T-helper 22 cell (primary cell): ENCODE measurements around the gene SWSAP1.
A peak's percentile ranks its signal among the peaks of the same experiment; 100 is the strongest.

ENCODE experiments used
- DNase-seq: peaks from one replicate; pipeline ENCODE4 v3.0.0-alpha.2; 2020; ENCODE audit warnings: low read depth

SWSAP1 gene

DNA sequence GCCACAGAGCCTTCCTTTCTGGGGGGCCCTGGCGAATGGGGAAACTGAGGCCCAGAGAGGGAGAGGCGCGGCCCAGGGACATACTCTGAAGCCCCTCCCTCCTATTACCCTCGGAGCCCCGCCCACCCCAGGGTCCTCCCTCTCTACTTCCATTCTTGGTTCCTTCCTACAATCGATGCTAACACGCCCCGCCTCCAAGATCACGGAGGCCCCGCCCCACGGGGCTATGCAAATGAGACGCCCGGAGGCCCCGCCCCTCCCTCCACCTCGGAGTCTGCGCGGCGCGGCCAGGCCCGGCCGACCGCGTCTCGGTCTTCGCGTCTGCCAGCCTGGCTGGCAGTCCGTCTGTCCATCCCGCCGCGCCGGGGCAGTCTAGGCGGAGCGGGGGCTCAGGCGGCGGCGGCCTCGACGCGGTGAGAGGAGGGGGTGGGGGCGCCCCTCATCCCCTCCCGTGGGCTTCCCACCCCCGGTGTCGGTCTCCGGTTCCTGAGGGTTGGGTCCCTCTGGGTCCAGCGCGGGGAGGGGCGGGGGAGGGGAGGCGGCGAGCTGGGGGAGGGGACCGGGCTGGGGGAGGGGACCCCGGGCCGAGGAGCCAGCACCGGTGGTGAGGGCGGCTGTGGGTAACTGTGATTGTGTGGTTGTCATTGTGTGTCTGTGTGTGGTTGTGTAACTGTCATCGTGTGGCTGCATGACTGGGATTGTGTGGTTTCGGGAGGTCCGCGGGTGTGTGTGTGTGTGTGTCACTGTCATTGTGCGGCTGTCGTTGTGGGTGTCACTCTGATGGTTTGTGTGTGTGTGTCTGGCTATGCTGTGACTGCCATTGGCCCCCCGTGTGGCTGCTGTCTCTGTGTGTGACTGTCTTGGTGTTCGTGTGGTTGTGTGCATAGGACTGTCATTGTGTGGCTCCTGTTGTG, 19.0 kb upstream of the SWSAP1 start, which contains the start of gene PLPPR2:
Gene PLPPR2, plus strand, starts transcription at position 273 of the 914 bp plus-strand sequence. CDS start 2,242 bp downstream, outside the sequence.
- peak; percentile 72 for DNase-seq

DNA sequence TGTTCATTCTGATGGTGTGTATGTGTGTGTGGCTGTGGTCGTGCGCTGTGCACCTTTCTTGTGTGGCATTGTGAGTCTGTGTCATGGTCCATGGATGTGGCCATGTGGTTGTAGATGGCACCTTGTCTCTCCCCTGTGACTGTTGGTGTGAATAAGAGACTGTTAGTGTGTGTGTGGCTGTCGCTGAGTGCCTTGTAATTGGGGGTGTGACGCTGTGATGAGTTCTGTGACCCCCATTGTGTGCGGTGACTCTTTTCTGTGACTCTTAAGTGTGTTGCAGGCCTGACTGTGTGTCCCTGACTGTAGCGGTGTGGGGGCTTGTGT, 18.4 kb upstream of the SWSAP1 start:
- DNase-seq, result no peak

DNA sequence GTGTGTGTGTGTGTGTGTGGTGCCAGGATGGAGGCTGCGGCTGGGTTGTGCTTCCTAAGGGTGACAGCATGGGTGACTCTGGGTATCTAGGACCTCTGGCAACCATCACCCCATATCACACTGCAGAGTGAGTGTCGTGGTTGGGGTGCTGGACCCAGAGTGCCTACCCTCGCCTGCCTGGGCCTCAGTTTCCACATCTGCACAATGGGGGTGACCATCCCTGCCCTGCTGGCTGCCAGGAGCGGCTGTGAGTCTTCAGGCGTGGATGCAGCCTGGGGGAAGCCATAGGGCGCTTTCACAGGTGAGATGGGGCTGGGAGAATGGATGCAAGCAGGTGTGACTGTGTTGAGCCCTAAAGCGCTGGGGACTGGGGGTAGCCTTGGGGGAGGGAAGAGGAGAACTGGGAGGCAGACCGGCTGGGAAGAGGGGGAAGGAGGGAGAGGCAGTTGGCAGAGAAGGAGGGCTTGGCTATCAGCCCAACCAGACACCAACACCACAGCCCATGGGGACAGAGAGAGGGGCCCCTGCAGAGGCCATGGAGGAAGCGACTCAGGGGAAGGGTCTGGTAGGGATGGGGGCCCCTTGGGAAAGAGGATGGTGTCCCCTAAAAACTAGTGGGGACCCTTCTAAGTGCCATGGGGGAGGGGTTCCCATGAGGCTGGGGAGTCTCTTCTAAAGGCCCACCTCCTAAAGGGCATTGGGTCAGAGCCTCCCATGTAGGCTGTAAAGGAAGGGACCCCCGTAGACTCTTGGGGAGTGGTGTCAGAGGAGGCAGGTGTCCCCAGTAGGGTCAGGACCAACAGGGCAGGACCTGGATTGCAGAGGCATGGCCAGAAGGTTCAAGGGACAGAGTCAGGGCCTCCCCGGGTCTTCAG, 17.6 kb upstream of the SWSAP1 start:
- DNase-seq, result no peak

DNA sequence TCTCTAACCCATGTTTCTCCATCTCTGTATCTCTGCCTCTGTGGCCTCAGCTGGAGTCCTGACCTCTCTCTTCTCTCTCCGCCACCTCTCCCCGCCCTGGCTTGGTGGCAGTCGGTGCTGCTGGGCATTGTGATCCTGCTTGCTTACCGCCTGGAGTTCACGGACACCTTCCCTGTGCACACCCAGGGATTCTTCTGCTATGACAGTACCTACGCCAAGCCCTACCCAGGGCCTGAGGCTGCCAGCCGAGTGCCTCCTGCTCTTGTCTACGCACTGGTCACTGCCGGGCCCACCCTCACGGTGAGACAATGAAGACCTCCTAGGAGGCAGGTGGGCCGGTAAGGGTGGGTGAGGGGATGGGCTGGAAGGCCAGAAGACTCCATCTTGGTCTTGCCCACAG, 15.0 kb upstream of the SWSAP1 start:
- no peak for DNase-seq

DNA sequence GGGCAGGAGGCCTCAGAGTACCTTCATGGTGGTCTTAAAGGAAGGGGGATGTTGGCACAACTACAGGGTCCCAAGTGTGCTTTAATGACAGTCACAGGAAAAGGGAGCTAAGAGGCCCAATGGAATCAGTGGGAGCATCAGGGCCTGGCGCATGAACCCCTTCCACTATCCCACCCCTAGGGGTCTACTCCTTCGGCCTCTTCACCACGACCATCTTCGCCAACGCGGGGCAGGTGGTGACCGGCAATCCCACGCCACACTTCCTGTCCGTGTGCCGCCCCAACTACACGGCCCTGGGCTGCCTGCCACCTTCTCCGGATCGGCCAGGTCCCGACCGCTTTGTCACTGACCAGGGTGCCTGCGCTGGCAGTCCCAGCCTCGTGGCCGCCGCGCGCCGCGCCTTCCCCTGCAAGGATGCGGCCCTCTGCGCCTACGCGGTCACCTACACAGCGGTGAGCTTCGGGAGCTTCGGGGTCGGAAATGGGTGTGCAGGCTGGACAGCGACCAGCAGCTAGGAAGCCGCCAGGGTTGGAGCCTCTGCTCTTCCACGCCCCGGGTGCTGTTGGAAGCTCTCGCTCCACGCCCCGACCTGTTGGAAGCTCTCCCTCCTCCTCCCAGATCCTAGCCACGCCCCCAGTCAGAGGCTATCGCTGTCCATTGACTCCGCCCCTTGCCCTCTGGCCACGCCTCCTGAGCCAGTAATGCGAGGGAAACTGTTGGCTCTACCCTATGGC, 13.3 kb upstream of the SWSAP1 start:
- DNase-seq, result no peak

DNA sequence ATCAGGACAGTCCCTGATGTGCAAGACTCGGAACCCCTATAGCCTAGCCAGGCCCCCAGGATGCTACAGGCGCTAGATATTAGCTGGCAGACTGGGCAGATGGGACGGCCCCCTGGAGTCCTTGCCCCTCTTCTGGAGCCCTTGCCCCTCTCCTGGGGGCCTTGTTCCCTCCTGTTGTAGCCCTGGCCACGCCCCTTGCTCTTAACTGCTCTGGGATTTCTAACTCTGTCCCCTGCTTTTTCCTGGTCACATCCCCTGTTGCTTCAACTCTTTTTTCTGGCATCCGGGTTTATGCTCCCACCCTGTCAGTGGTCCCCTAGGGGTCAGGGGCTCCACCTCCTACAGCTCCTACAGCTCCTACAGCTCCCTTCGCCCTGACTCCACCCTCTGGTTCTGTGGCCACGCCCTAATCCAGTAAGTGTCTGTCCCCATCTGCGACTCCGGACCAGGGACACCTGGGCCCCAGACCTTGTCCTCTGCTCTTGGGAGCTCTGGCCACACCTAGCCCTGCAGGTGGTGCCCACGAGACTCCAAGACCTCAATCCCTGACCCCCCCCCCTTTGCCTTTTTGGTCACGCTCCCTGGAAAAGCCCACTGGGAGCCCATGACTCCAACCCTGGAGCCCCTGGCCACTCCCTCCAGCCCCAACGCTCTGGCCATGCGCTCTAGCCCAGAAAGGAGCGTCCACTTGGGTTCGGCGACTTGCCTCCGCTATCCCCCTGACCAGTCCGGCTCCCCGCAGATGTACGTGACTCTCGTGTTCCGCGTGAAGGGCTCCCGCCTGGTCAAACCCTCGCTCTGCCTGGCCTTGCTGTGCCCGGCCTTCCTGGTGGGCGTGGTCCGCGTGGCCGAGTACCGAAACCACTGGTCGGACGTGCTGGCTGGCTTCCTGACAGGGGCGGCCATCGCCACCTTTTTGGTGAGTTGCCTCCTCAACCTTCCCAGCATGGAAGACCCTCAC, 12.4 kb upstream of the SWSAP1 start:
- no peak for DNase-seq

DNA sequence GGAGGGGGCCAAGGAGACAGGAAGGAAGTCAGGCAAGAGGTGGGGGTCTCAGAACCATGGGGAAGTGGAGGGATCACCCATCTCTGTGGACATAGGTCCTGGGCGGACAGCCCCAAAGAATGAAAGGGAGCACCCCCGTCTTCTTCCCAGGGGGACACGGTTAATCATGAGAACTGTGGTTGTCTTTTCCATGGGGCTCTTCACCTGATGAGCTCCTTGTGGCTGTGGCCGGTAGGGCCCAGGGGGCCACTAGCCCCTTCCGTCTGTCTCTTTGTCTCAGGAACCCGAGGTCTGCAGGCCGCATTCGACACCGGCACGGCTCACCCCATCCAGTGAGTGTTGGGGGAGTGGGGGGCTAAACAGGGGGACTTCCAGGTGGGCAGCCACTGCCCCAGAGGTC, 10.6 kb upstream of the SWSAP1 start:
- DNase-seq, result no peak

DNA sequence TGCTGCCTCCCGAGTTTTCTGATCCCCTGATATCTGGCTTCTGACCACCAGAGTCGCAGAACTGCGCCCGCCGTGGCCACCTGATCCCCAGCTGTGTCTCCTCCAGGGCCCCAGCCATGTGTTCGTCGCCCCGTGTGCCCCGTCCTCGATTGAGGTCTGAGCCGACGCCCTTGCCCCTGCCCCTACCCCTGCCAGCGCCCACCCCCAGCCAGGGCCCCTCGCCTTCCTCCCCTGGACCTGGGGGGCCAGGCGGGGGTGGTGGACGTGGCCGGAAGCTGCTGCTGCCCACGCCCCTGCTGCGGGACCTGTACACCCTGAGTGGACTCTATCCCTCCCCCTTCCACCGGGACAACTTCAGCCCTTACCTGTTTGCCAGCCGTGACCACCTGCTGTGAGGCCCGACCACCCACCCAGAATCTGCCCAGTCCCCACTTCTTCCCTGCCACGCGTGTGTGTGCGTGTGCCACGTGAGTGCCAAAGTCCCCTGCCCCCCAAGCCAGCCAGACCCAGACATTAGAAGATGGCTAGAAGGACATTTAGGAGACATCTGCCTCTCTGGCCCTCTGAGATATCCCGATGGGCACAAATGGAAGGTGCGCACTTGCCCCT, 10.1 kb upstream of the SWSAP1 start:
- DNase-seq, result no peak

DNA sequence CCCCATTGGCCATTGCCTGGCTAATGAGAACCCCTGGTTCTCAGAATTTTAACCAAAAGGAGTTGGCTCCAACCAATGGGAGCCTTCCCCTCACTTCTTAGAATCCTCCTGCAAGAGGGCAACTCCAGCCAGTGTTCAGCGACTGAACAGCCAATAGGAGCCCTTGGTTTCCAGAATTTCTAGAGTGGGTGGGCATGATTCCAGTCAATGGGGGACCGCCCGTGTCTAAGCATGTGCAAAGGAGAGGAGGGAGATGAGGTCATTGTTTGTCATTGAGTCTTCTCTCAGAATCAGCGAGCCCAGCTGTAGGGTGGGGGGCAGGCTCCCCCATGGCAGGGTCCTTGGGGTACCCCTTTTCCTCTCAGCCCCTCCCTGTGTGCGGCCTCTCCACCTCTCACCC, 9.5 kb upstream of the SWSAP1 start:
- no peak for DNase-seq

DNA sequence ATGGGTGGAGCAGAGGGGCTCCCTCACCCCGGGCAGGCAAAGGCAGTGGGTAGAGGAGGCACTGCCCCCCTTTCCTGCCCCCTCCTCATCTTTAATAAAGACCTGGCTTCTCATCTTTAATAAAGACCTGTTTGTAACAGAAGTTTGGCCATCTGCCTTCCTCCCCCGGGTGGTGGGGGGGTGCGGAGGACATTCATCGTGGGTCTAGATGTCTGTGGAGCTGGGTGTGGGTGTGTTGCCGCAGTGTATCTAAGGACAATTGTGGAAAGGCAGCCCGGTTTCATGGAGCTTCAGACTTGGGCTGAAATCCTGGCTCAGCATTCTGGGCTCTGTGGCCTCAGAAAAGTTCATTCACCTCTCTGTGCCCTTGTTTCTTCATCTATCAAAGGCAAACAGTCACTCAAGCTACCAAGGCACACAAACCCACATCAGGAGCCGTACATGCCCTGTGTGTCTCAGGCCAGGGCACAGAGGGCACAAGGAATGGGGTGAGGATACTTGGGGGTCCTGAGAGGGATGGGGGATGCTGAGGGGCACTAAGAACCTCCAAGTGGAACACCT, 8.8 kb upstream of the SWSAP1 start:
- DNase-seq, result no peak

DNA sequence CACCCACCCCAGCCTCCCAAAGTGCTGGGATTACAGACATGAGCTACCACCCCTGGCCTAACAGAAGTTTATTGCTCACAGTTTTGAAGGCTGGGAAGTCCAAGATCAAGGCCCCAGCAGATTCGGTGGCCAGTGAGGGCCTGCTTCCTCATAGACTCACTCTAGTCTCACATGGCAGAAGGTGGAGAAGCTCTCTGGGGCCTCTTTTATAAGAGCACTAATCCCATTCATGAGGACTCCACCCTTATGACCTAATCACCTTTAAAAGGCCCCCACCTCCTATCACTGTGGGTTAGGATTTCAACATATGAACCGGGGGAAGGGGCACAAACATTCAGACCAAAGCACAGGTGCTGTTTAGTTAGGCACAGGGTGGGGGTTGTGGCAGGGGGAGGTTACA, 6.9 kb upstream of the SWSAP1 start:
- no peak for DNase-seq

DNA sequence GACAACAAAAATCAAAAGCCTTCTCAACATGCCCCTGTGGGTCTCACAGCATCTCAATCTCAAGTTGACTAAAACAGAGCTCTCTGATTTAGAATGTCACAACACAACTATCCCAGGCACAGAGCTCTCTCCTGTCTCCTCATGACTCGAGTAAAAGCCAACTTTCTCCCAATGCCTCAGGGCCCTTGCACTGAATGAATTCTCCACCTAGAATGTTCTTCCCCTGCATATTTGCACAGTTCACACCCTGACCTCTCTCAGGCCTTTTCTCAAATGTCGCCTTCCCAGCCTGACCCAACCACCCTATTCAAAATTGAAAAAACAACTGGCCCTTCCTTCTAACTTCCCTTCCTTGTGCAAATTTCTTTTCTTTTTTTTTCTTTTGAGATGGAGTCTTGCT, 3.7 kb upstream of the SWSAP1 start:
- DNase-seq, result no peak

DNA sequence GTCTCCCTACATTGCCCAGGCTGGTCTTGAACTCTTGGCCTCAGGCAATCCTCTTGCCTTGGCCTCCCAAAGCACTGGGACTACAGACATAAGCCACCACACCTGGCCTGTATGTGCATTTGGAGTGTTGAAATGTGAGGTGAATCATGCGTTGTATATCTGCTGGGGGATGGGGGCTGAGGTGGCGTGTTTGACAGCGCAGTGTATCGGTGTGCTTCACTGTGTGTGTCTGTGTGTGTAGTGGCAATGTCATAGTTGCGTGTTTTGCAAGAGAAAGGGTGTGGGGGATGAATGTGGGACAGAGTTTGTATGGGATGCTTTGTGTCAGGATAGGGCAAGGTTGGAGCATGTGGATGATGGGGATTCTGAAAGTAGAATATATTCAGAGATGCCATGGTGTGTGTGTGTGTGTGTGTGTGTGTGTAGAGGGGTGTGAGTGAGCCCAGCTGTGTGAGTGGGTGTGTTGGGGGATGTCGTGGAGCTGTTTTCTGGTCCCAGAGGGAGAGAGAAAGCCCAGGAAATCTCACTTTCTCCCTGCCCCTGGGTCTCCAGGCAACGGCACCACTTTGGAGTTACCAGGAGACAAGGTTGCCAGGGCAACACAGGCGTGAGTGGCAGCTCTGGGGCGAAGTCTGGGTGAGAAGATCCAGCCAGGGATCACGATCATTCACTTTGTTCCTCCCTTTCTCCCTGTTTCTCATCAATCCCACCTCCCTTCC, 1.1 kb upstream of the SWSAP1 start:
- no peak for DNase-seq

DNA sequence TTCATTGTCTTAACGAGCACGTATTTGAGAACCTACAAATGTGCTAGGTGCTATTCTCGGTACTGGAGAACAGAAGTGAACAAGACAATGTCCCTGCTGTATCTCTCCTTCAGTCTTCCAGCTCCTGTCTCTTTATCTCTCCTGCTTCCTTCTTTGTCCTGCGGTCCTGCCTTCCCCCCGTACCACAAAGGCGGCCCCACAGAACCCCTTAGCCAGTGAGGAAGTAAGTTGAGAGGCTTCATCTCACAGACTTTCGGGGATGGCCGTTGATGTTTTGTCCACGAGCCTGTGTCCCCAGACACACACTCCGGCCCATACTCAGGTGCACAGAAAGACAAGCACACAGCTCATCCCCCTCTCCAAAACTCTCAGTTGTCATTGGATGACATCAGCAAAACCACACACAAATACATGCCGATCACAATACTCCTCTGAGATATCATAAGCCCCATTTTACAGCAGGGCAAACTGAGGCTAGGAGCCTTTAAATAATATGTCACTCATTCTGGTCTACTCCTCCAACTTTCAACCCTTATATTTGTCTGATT, 507 bp upstream of the SWSAP1 start:
- no peak for DNase-seq

DNA sequence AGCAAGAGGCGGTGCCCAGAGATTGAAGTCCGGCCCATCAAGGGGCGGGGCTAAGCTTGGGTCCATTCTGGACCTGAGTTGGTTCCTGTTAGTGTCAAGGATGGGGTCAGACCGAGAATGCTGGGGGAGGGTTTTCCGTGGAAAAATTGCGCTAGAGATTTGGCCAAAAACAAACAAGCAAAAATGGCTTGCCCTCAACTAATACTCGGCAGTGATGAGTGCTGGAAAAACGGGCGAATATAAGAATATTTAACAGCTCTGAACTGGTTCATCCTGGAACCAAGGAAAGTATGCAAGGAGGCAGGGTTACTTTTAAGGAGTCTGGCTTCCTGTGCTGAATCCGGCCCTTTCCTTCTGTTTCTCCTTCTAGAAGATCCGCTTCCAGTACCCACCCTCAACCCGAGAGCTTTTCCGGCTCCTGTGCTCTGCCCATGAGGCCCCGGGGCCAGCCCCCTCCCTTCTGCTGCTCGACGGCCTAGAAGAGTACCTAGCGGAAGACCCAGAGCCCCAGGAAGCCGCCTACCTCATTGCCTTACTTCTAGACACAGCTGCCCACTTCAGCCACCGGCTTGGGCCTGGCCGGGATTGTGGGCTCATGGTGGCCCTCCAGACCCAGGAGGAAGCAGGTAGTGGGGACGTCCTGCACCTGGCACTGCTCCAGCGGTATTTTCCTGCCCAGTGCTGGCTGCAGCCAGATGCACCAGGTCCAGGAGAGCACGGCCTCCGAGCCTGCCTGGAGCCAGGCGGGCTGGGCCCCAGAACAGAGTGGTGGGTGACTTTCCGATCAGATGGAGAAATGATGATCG, 880 bp downstream of the SWSAP1 start:
- DNase-seq, result peak; percentile 58

DNA sequence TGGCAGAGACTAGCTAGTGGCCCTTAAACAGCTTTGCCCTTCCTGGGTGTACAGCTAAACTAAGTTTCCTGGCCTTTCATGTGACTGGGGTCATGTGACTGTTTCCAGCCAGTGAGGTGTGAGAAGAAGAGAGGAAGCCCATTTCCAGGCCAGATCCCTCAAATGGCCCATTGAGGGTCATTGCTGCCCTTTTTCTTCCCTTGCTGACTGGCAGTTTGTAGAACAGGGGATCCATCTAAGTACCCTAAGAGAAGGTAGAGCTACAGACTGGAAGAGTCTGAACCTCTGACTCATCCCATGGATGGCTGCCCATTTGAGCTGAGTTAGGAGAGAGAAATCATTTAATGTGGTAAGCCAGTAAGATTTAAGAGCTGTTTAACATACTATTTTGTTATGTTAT, 2.8 kb downstream of the SWSAP1 start:
- DNase-seq, result no peak

DNA sequence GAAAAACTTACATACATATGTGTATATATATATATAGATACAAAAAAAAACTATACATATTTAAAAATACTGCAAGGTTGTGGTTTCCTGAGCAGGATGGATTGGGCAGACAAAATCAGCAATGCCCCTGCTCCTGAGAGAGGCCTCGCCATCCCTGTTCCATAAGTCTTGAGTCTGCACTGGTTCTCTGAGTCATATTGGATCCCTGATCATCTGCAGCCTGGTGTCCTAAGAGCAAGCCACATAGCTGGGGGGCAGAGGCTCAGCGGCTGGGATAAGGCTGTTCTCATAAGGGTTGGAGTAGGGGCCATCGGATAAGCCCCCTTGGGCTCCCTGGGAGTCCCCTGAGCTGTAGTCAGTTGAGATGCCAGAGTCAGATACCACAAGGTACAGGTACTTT, 3.3 kb downstream of the SWSAP1 start:
- no peak for DNase-seq

DNA sequence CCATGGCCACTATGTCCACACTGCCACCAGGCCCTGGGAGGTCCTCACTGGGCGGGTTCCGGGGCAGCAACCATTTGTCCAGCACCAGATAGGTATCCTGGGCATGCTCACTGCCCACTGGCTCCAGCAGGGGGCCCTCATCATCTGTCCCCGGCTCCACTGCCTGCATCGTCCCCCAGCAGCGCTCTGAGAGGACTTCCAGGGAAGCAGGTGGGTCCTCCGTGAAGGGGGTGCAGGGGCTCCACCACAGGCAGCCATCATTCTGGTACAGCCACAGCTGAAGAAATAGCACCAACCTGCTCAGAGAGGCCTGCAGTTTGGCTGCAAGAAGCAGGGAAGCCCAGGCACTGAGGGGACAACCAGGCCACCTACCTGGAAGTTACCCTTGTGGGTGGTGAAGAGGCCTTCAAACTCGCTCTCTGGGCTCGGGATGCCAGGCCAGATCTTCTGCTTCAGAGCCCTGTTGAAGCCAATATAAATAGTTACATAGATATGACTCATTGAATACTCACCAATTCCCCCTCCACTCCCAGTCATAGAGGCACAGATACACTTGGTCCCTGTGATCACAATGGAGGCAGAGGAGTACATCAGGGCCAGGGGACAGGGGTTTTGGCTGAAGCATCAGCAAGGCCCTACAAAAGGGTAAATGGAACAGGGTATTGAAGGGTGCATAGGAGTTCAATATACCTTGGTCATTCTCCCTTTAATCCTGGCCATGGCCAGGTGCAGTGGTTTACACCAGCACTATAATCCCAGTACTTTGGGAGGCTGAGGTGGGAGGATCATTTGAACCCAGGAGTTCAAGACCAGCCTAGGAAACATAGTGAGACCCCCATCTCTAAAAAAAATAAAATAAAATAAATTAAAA, 4.1 kb downstream of the SWSAP1 start:
- DNase-seq, result no peak
